Activated CD4-positive, alpha-beta T cell treated with anti-CD3 and anti-CD28 coated beads, Interleukin-10, Interleukin-2, amounts not matched to agents 100 ng/mL and 50 ng/mL, durations not matched to agents 16 hours and 8 hours (primary cell): ENCODE results near the gene PMVK.

ENCODE experiments used
- DNase-seq: peaks from one replicate; pipeline ENCODE4 v3.0.0-alpha.2; 2020

Gene PMVK

GRCh38 chr1:154966111-154966510 lies 29.6 kb upstream of the PMVK start:
- no peak for DNase-seq

GRCh38 chr1:154964359-154964758 lies 27.8 kb upstream of the PMVK start:
- DNase-seq = no peak

- no peak for DNase-seq
Observed at GRCh38 chr1:154963643-154964042, 27.1 kb upstream of the PMVK start.

- no peak for DNase-seq
Observed at GRCh38 chr1:154962795-154963330, 26.3 kb upstream of the PMVK start.

- peak; percentile 45 for DNase-seq
Observed at GRCh38 chr1:154962156-154962749, 25.7 kb upstream of the PMVK start.

GRCh38 chr1:154961207-154962155 lies 25.0 kb upstream of the PMVK start, which contains the start of gene PYGO2:
TSS of gene PYGO2 (minus strand) at chr1:154961782. CDS start at chr1:154961576, 206 bp downstream.
- peak; percentile 87 for DNase-seq

- DNase-seq = no peak
Observed at GRCh38 chr1:154960446-154961136, 24.1 kb upstream of the PMVK start.

- DNase-seq = no peak
Observed at GRCh38 chr1:154959426-154959780, 22.9 kb upstream of the PMVK start.

GRCh38 chr1:154958681-154959425 lies 22.3 kb upstream of the PMVK start:
- DNase-seq = no peak

- no peak for DNase-seq
Observed at GRCh38 chr1:154958036-154958435, 21.5 kb upstream of the PMVK start.

GRCh38 chr1:154957091-154957657 lies 20.7 kb upstream of the PMVK start:
- no peak for DNase-seq

GRCh38 chr1:154956544-154956941 lies 20.0 kb upstream of the PMVK start:
- no peak for DNase-seq

GRCh38 chr1:154955718-154956543 lies 19.4 kb upstream of the PMVK start, which contains the start of gene PBXIP1:
TSS of gene PBXIP1 (minus strand) at chr1:154956099. CDS start at chr1:154953721, 2,378 bp downstream.
- DNase-seq = peak; percentile 92

GRCh38 chr1:154955039-154955717 lies 18.7 kb upstream of the PMVK start:
- DNase-seq = peak; percentile 95

GRCh38 chr1:154954541-154954940 lies 18.0 kb upstream of the PMVK start:
- DNase-seq = no peak

GRCh38 chr1:154953611-154954038 lies 17.1 kb upstream of the PMVK start:
- no peak for DNase-seq

GRCh38 chr1:154952664-154953063 lies 16.1 kb upstream of the PMVK start:
- no peak for DNase-seq

- peak; percentile 47 for DNase-seq
Observed at GRCh38 chr1:154951901-154952657, 15.6 kb upstream of the PMVK start.

- DNase-seq = no peak
Observed at GRCh38 chr1:154948079-154948478, 11.6 kb upstream of the PMVK start.
